ENCODE data around the gene GABARAP.

DNA sequence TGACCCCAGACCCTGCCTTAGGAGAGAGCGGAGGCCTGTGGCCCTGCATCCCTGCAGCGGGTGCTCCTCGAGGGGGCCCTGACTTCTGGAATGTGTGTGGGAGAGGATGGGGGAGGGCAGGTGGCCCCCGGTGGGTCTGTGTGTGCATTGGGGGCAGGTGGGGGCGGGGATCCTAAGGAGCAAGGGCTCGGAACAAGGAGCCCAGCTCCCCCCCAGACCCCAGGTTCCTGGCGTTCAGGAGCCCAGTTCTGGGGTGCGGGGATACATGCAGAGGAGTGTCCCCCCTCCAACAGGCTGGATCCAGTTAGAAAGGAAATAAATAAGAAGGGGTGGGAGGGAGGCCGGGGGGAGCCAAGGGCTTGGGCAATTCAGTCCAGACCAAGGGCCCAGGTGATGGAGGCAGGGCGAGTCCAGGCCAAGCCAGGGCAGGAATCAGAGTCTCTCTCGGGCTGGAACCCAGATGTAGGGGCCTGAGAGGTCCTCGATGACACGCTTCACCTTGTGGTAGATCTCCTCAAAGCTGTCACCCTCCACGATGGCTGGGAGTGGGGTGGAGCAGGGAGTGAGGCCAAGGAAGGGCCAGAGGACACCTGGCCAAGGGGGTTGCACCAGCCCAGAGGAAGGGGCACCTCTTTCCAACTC, 51.9 kb downstream of the GABARAP start:
- TF ChIP-seq, protein P1, sequence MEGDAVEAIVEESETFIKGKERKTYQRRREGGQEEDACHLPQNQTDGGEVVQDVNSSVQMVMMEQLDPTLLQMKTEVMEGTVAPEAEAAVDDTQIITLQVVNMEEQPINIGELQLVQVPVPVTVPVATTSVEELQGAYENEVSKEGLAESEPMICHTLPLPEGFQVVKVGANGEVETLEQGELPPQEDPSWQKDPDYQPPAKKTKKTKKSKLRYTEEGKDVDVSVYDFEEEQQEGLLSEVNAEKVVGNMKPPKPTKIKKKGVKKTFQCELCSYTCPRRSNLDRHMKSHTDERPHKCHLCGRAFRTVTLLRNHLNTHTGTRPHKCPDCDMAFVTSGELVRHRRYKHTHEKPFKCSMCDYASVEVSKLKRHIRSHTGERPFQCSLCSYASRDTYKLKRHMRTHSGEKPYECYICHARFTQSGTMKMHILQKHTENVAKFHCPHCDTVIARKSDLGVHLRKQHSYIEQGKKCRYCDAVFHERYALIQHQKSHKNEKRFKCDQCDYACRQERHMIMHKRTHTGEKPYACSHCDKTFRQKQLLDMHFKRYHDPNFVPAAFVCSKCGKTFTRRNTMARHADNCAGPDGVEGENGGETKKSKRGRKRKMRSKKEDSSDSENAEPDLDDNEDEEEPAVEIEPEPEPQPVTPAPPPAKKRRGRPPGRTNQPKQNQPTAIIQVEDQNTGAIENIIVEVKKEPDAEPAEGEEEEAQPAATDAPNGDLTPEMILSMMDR (IDR thresholded peaks at IDR 0.05; ENCODE audit: poor library complexity, severe bottlenecking) = no peak
- no peak for TF ChIP-seq RAD21 (conservative IDR thresholded peaks at IDR 0.05)
- TF ChIP-seq POLR2AphosphoS5 (IDR thresholded peaks at IDR 0.05) = no peak
- TF ChIP-seq SMC3 (conservative IDR thresholded peaks at IDR 0.05; ENCODE audit: poor library complexity) = no peak
